ENCODE measurements around the gene NEK10. TPM values are rescaled to one million over a fixed set of nuclear protein-coding genes. Genes with fewer than 3 reads are reported as not detected.
A peak's percentile ranks its signal among the peaks of the same experiment; 100 is the strongest.

Gene NEK10
- total RNA-seq, 1 experiment from 2014 or later = 0.47 TPM

GRCh38 chr3:27076815-27077630, 292.2 kb downstream of the NEK10 start:
- no peak for DNase-seq (ENCODE audit: low read depth)

DNA sequence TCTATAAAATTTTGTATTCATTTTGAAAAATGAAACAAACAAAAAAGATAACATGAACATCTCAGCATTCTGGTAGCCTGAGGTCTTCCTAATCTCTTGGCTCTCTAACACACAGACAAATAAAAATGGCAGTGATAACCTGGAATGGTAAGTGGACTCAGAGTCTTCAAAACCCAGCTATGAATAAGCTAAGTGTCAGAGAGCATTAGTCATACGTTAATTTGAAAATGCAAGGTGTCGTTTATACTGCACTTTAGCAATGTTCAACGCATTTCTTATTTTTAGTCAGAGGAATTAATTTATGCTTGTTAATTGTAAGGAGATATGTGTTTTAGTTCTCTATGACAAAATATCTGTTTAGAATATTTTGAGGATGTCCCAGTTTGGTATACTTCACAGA, 294.3 kb downstream of the NEK10 start:
- peak; percentile 10 for DNase-seq (ENCODE audit: low read depth)

- no peak for DNase-seq (ENCODE audit: low read depth)
Measured at GRCh38 chr3:27073912-27074311, 295.3 kb downstream of the NEK10 start.

- DNase-seq (ENCODE audit: low read depth) = no peak
Measured at GRCh38 chr3:27072810-27073651, 296.2 kb downstream of the NEK10 start.

DNA sequence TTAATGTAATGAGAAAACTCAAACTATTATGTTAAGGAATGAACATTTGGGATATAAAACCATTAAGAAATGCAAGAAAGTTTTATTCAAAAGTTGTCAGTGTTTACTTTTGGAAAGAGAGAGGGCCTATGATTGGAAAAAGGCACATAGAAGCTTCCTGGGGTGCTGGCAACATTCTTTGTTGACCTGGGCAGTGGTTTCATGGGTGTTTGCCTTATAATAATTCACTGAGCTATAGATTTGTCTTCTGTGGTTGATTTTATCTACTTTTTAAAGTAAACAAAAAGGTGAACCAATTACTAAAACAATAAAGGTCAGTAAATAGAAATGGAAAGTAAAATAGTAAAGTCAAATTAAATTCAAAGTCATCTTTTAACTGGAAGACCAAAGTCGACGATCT, 308.8 kb downstream of the NEK10 start:
- no peak for DNase-seq (ENCODE audit: low read depth)

Small RNAs within 50 kb of the gene (small RNA-seq; reads per million reads assigned to genes)
- gene MINOS1P3 = not detected
- gene RNU6-342P = not detected

Other genes with a start within 250 kb of the NEK10 start
- gene SLC4A7, start 115.0 kb upstream of the NEK10 start, total RNA-seq (2014; rRNA removed; shearing (Covaris generic)) = 37.9 and 38.7 TPM in 2 replicates

All from HT1080 (cell line).